ENCODE results near the gene PDE6A. TPM values are rescaled to one million over a fixed set of nuclear protein-coding genes. Genes with fewer than 3 reads are reported as not detected.

PDE6A gene
- total and polyA plus RNA-seq, 2 donors (not counting 3 experiments of a cell fraction or from before 2014, with no cell fraction given): not detected

GRCh38 chr5:149838881-149839739 lies 105.5 kb downstream of the PDE6A start:
- ChIA-PET CTCF (interaction anchor here (1.0 to 19.7 kb wide), 11 partner anchors 12 to 380 kb away, joined by 3 to 639 read pairs (median 8); partner anchors contain the start of gene SLC26A2), POLR2A (no interaction called here)
- H3K4me2 ChIP-seq (ENCODE audit: insufficient read depth, low read length): no peak overlapping the region
- H3K9ac ChIP-seq (replicated peaks; ENCODE audit: extremely low read depth, insufficient read depth, low read length): no peak overlapping the region
- no peak for DNase-seq (ENCODE audit: low read depth, low spot score)
- no peaks in the 10 kb centered on the region for H4K20me1 ChIP-seq (replicated peaks; ENCODE audit: control insufficient read depth, extremely low read depth, insufficient read depth, low read length)
- H3K27ac ChIP-seq (ENCODE audit: insufficient read depth, low read depth, low read length): no peak overlapping the region
- no peaks in the 10 kb centered on the region for H3K27me3 ChIP-seq (ENCODE audit: control insufficient read depth in 2 of 2, insufficient read depth in 2 of 2, low read length in 2 of 2)
- no peaks in the 10 kb centered on the region for H3K79me2 ChIP-seq (ENCODE audit: control insufficient read depth, insufficient read depth, low read length)
- no peaks in the 10 kb centered on the region for H3K9me1 ChIP-seq (replicated peaks; ENCODE audit: control insufficient read depth, extremely low read depth, insufficient read depth, low read length)
- intact Hi-C loops (cut with micrococcal nuclease): loop anchor here (1.0 kb wide), 1 partner anchor 14 kb away; no protein-coding TSS in a partner anchor
- H2AFZ ChIP-seq (ENCODE audit: low read depth, low read length): no peak overlapping the region
- no peaks in the 10 kb centered on the region for H3K9me3 ChIP-seq (replicated peaks; ENCODE audit: control insufficient read depth, insufficient read depth, low read length)
- no TSS peak for BruUV-seq (replicated peaks)
- TF ChIP-seq EZH2 (IDR thresholded peaks at IDR 0.05; ENCODE audit: borderline replicate concordance, low read depth, low read length, severe bottlenecking) (no peak), FOS (IDR thresholded peaks at IDR 0.05; ENCODE audit: borderline replicate concordance, insufficient read depth, low read length) (peak; percentile 57), JUN (IDR thresholded peaks at IDR 0.05; ENCODE audit: borderline replicate concordance, insufficient read depth, insufficient read length, low read depth) (no peak)
- H3K4me3 ChIP-seq (replicated peaks in 1 of 3; ENCODE audit: insufficient read depth in 1 of 3, low read depth in 1 of 3, low read length in 3 of 3): no peak overlapping the region
- H3K36me3 ChIP-seq (ENCODE audit: control insufficient read depth in 2 of 2, extremely low read depth in 1 of 2, insufficient read depth in 2 of 2, low read length in 2 of 2): no peaks in the 10 kb centered on the region
- H3K4me1 ChIP-seq (ENCODE audit: control insufficient read depth, extremely low read depth, insufficient read depth, low read length): peaks cover 10% of the 10 kb centered on the region
- FAIRE-seq: peak; percentile 63
- dilution Hi-C loops (cut with MboI; ENCODE audit: extremely low pct_ligation_motif_present, low sequenced_read_pairs): no loop called here

GRCh38 chr5:149837680-149838269 lies 106.8 kb downstream of the PDE6A start:
- no TSS peak for BruUV-seq (replicated peaks)
- Histone ChIP-seq H3K9ac (replicated peaks; ENCODE audit: extremely low read depth, insufficient read depth, low read length) (no peak overlapping the region), H3K36me3 (ENCODE audit: control insufficient read depth in 2 of 2, extremely low read depth in 1 of 2, insufficient read depth in 2 of 2, low read length in 2 of 2) (no peaks in the 10 kb centered on the region), H3K9me1 (replicated peaks; ENCODE audit: control insufficient read depth, extremely low read depth, insufficient read depth, low read length) (no peaks in the 10 kb centered on the region), H3K4me3 (replicated peaks in 1 of 3; ENCODE audit: insufficient read depth in 1 of 3, low read depth in 1 of 3, low read length in 3 of 3) (no peak overlapping the region), H3K9me3 (replicated peaks; ENCODE audit: control insufficient read depth, insufficient read depth, low read length) (no peaks in the 10 kb centered on the region), H3K27ac (ENCODE audit: insufficient read depth, low read depth, low read length) (no peak overlapping the region), H4K20me1 (replicated peaks; ENCODE audit: control insufficient read depth, extremely low read depth, insufficient read depth, low read length) (no peaks in the 10 kb centered on the region), H3K4me2 (ENCODE audit: insufficient read depth, low read length) (no peak overlapping the region), H3K79me2 (ENCODE audit: control insufficient read depth, insufficient read depth, low read length) (no peaks in the 10 kb centered on the region), H3K27me3 (ENCODE audit: control insufficient read depth in 2 of 2, insufficient read depth in 2 of 2, low read length in 2 of 2) (no peaks in the 10 kb centered on the region), H2AFZ (ENCODE audit: low read depth, low read length) (no peak overlapping the region), H3K4me1 (ENCODE audit: control insufficient read depth, extremely low read depth, insufficient read depth, low read length) (peaks cover 10% of the 10 kb centered on the region)
- dilution Hi-C loops (cut with MboI; ENCODE audit: extremely low pct_ligation_motif_present, low sequenced_read_pairs) (no loop called here), intact Hi-C loops (cut with micrococcal nuclease) (loop anchor here (1.0 kb wide), 1 partner anchor 125 kb away; no protein-coding TSS in a partner anchor)
- ChIA-PET CTCF (interaction anchor here (0.6 to 19.7 kb wide), 18 partner anchors 11 to 598 kb away, joined by 3 to 639 read pairs (median 5); partner anchors contain the start of gene SLC26A2), POLR2A (no interaction called here)
- peak; percentile 90 for FAIRE-seq
- TF ChIP-seq POLR2AphosphoS5 (IDR thresholded peaks at IDR 0.05; ENCODE audit: insufficient read depth, low read depth, low read length): no peak
- TF ChIP-seq, protein P1, sequence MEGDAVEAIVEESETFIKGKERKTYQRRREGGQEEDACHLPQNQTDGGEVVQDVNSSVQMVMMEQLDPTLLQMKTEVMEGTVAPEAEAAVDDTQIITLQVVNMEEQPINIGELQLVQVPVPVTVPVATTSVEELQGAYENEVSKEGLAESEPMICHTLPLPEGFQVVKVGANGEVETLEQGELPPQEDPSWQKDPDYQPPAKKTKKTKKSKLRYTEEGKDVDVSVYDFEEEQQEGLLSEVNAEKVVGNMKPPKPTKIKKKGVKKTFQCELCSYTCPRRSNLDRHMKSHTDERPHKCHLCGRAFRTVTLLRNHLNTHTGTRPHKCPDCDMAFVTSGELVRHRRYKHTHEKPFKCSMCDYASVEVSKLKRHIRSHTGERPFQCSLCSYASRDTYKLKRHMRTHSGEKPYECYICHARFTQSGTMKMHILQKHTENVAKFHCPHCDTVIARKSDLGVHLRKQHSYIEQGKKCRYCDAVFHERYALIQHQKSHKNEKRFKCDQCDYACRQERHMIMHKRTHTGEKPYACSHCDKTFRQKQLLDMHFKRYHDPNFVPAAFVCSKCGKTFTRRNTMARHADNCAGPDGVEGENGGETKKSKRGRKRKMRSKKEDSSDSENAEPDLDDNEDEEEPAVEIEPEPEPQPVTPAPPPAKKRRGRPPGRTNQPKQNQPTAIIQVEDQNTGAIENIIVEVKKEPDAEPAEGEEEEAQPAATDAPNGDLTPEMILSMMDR (IDR thresholded peaks at IDR 0.05; ENCODE audit: extremely low read depth in 1 of 2, insufficient read depth in 1 of 2, low read depth in 1 of 2, low read length in 2 of 2): peak; percentile 71 to 92
- TF ChIP-seq EZH2 (IDR thresholded peaks at IDR 0.05; ENCODE audit: borderline replicate concordance, low read depth, low read length, severe bottlenecking): no peak
- no peak for TF ChIP-seq FOS (IDR thresholded peaks at IDR 0.05; ENCODE audit: borderline replicate concordance, insufficient read depth, low read length)
- TF ChIP-seq GATA2 (IDR thresholded peaks at IDR 0.05; ENCODE audit: insufficient read depth, insufficient read length, low read depth, low read length): no peak
- TF ChIP-seq MAX (IDR thresholded peaks at IDR 0.05; ENCODE audit: insufficient read depth, insufficient read length): no peak
- peak; percentile 47 for DNase-seq (ENCODE audit: low read depth, low spot score)
